Neuronal stem cell (in vitro differentiated cells): ENCODE data around the gene F11R.
"Not testable (repeated sequence)": the region's sequence is repeated elsewhere in the genome, so short reads cannot be mapped to it uniquely, and the experiment has no call there.

Experiments
- DNase-seq: peaks from one replicate; pipeline ENCODE4 v3.0.0-alpha.2; 2013; ENCODE audit warnings: low spot score
- H2AFZ ChIP-seq: one replicate; pipeline ENCODE4 v1.6.1; 2013; ENCODE audit warnings: mild to moderate bottlenecking, low read length, inconsistent platforms
- H2AK5ac ChIP-seq: 2 replicates; pipeline ENCODE4 v1.6.1; 2013; ENCODE audit warnings: low read depth, mild to moderate bottlenecking, inconsistent platforms, low read length, moderate library complexity, mixed read lengths
- H2BK120ac ChIP-seq: 2 replicates; pipeline ENCODE4 v1.6.1; 2013; ENCODE audit warnings: low read depth, mild to moderate bottlenecking, inconsistent platforms, low read length, moderate library complexity, mixed read lengths
- H2BK12ac ChIP-seq: one replicate; pipeline ENCODE4 v1.6.1; 2013; ENCODE audit warnings: low read length, inconsistent platforms
- H2BK15ac ChIP-seq: 2 replicates; pipeline ENCODE4 v1.6.1; 2013; ENCODE audit warnings: mild to moderate bottlenecking, low read length, inconsistent platforms, mixed read lengths
- H2BK5ac ChIP-seq: one replicate; pipeline ENCODE4 v1.6.1; 2013; ENCODE audit warnings: inconsistent platforms, mild to moderate bottlenecking, low read length, moderate library complexity
- H3K14ac ChIP-seq: one replicate; pipeline ENCODE4 v1.6.1; 2013; ENCODE audit warnings: low read length, inconsistent platforms
- H3K18ac ChIP-seq: 2 replicates; pipeline ENCODE4 v1.6.1; 2013; ENCODE audit warnings: low read length, inconsistent platforms
- H3K23ac ChIP-seq: 2 replicates; pipeline ENCODE4 v1.6.1; 2013; ENCODE audit warnings: low read depth, mild to moderate bottlenecking, mixed read lengths, low read length, inconsistent platforms; ENCODE audit not compliant: poor library complexity
- H3K27ac ChIP-seq: replicated peaks from 3 replicates; pipeline ENCODE4 v1.5.1; 2013; ENCODE audit warnings: low read length, inconsistent platforms
- H3K27me3 ChIP-seq, 3 experiments: 2 replicates each; pipeline ENCODE4 v1.6.1; 2013; ENCODE audit warnings: low read length in 3 of 3, mild to moderate bottlenecking in 2 of 3, inconsistent platforms in 1 of 3, low read depth in 1 of 3, mixed read lengths in 1 of 3, moderate library complexity in 1 of 3; ENCODE audit not compliant: control insufficient read depth in 3 of 3, insufficient read depth in 3 of 3
- H3K36me3 ChIP-seq, 2 donors: replicated peaks in 1 of 2; 2 replicates each; pipeline ENCODE4 v1.6.1; 2013; ENCODE audit warnings: low read length in 2 of 2; ENCODE audit not compliant: control insufficient read depth in 2 of 2, insufficient read depth in 2 of 2
- H3K4ac ChIP-seq: 2 replicates; pipeline ENCODE4 v1.6.1; 2013; ENCODE audit warnings: inconsistent platforms, mild to moderate bottlenecking, low read length, moderate library complexity
- H3K4me1 ChIP-seq, 2 donors: 1 replicate in 1 of 2; 2 replicates in 1 of 2; pipeline ENCODE4 v1.6.1; 2013; ENCODE audit warnings: low read length in 2 of 2, low read depth in 1 of 2; ENCODE audit not compliant: control insufficient read depth in 2 of 2, insufficient read depth in 1 of 2
- H3K4me2 ChIP-seq: one replicate; pipeline ENCODE4 v1.6.1; 2013; ENCODE audit warnings: mild to moderate bottlenecking, low read length, inconsistent platforms; ENCODE audit not compliant: insufficient read depth, poor library complexity, severe bottlenecking
- H3K4me3 ChIP-seq, 2 donors: 2 replicates each; pipeline ENCODE4 v1.5.1; 2013; ENCODE audit warnings: low read length in 2 of 2, mild to moderate bottlenecking in 2 of 2, inconsistent platforms in 1 of 2, moderate library complexity in 1 of 2
- H3K79me1 ChIP-seq: one replicate; pipeline ENCODE4 v1.6.1; 2013; ENCODE audit warnings: low read depth, mild to moderate bottlenecking, inconsistent platforms, low read length, moderate library complexity
- H3K9ac ChIP-seq: one replicate; pipeline ENCODE4 v1.6.1; 2013; ENCODE audit warnings: mild to moderate bottlenecking, low read depth, low read length, inconsistent platforms; ENCODE audit not compliant: poor library complexity
- H3K9me3 ChIP-seq, 2 donors: replicated peaks in 1 of 2; 2 replicates each; pipeline versions ENCODE3 to v1.6.1; 2013; ENCODE audit warnings: low read length in 2 of 2, mild to moderate bottlenecking in 2 of 2, inconsistent platforms in 1 of 2, low read depth in 1 of 2, mixed read lengths in 1 of 2, moderate library complexity in 1 of 2; ENCODE audit not compliant: control insufficient read depth in 2 of 2, insufficient read depth in 1 of 2
- H4K8ac ChIP-seq: one replicate; pipeline ENCODE4 v1.6.1; 2013; ENCODE audit warnings: low read depth, mild to moderate bottlenecking, inconsistent platforms, low read length, moderate library complexity
- H4K91ac ChIP-seq: one replicate; pipeline ENCODE4 v1.6.1; 2013; ENCODE audit warnings: low read length, low read depth, mild to moderate bottlenecking, inconsistent platforms; ENCODE audit not compliant: poor library complexity
- WGBS, 2 donors: extraction: QIAGEN DNeasy Blood & Tissue Kit; methylation state at CpG; one replicate each; pipeline ENCODE4 v1.1.7; 2013; ENCODE audit warnings: missing lambda C conversion rate in 2 of 2, mixed read lengths in 1 of 2; ENCODE audit not compliant: insufficient read length in 2 of 2, insufficient replicate concordance in 1 of 2; ENCODE audit errors: extremely low coverage in 2 of 2; 5-methylcytosine and 5-hydroxymethylcytosine counted together

Gene F11R

DNA sequence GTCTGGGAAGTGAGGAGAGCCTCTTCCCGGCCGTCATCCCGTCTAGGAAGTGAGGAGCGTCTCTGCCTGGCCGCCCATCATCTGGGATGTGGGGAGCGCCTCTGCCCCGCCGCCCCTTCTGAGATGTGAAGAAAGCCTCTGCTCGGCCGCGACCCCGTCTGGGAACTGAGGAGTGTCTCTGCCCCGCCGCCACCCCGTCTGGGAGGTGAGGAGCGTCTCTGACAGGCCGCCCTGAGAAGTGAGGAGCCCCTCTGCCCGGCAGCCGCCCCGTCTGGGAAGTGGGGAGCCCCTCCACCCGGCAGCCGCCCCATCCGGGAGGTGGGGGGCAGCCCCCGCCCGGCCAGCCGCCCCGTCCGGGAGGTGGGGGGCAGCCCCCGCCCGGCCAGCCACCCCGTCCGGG is 8.5 kb upstream of the F11R start:
- not testable (repeated sequence) for H2AFZ ChIP-seq, H4K8ac ChIP-seq, H3K4ac ChIP-seq, H3K4me2 ChIP-seq, H3K79me1 ChIP-seq, H2BK12ac ChIP-seq, H3K9ac ChIP-seq, DNase-seq, H2BK5ac ChIP-seq, H3K27ac ChIP-seq, H2BK120ac ChIP-seq, H3K36me3 ChIP-seq, H3K14ac ChIP-seq, H3K27me3 ChIP-seq, H2BK15ac ChIP-seq, H3K18ac ChIP-seq, H4K91ac ChIP-seq, H3K23ac ChIP-seq, H3K4me3 ChIP-seq, H3K4me1 ChIP-seq, H2AK5ac ChIP-seq, H3K9me3 ChIP-seq
- WGBS, 2 donors = no CpG with 5 or more reads among the region's 32 CpGs

- H3K4me2 ChIP-seq, H3K36me3 ChIP-seq, H3K4ac ChIP-seq, H3K4me3 ChIP-seq, H3K4me1 ChIP-seq, H2BK15ac ChIP-seq, H4K8ac ChIP-seq, H3K23ac ChIP-seq, H2BK12ac ChIP-seq, H3K14ac ChIP-seq, H2AK5ac ChIP-seq, H2BK5ac ChIP-seq, H3K9me3 ChIP-seq, DNase-seq, H3K27ac ChIP-seq, H4K91ac ChIP-seq, H3K18ac ChIP-seq, H2AFZ ChIP-seq, H3K9ac ChIP-seq, H3K79me1 ChIP-seq, H2BK120ac ChIP-seq: not testable (repeated sequence)
- peaks cover 0 to 11% (median 0%) of the 10 kb centered on the region in 3 experiments for H3K27me3 ChIP-seq
- WGBS, 2 donors = no CpG with 5 or more reads among the region's 1 CpG
These were observed 6.0 kb upstream of the F11R start for GRCh38 chr1:161026954-161027353.

- not testable (repeated sequence) for H3K4me2 ChIP-seq
These were observed 1.5 kb upstream of the F11R start for GRCh38 chr1:161022432-161022831.

GRCh38 chr1:161021970-161022353 is 1.0 kb upstream of the F11R start:
- H3K4me3 ChIP-seq = no peak overlapping the region

More at GRCh38 chr1:161022432-161022831, 1.5 kb upstream of the F11R start:
- not testable (repeated sequence) for H3K9me3 ChIP-seq, H3K23ac ChIP-seq, H3K9ac ChIP-seq, H4K8ac ChIP-seq, H2BK120ac ChIP-seq, H2BK5ac ChIP-seq, H2AK5ac ChIP-seq, H2BK15ac ChIP-seq, H3K79me1 ChIP-seq, H3K4ac ChIP-seq, H3K27ac ChIP-seq, H3K18ac ChIP-seq, DNase-seq, H3K4me1 ChIP-seq, H4K91ac ChIP-seq, H2BK12ac ChIP-seq, H2AFZ ChIP-seq, H3K36me3 ChIP-seq, H3K4me3 ChIP-seq, H3K14ac ChIP-seq
- H3K27me3 ChIP-seq = peaks cover 0 to 42% (median 0%) of the 10 kb centered on the region in 3 experiments
- WGBS, 2 donors = no CpG with 5 or more reads among the region's 12 CpGs

More at GRCh38 chr1:161021970-161022353, 1.0 kb upstream of the F11R start:
- WGBS, 2 donors = no CpG with 5 or more reads among the region's 2 CpGs
- no peak overlapping the region for H3K23ac ChIP-seq
- H3K9ac ChIP-seq = no peak overlapping the region
- no peak overlapping the region for H2BK12ac ChIP-seq
- H3K27me3 ChIP-seq = peaks cover 0 to 42% (median 0%) of the 10 kb centered on the region in 3 experiments
- no peak overlapping the region for H2BK15ac ChIP-seq
- H3K14ac ChIP-seq = no peak overlapping the region
- H3K27ac ChIP-seq = no peak overlapping the region
- H2BK120ac ChIP-seq = no peak overlapping the region
- no peaks in the 10 kb centered on the region for H3K36me3 ChIP-seq
- no peak overlapping the region for H2BK5ac ChIP-seq
- H3K9me3 ChIP-seq = no peaks in the 10 kb centered on the region
- no peak overlapping the region for H2AK5ac ChIP-seq
- no peak overlapping the region for H3K18ac ChIP-seq
- no peak overlapping the region for H3K4me2 ChIP-seq
- H3K79me1 ChIP-seq = no peaks in the 10 kb centered on the region
- H3K4ac ChIP-seq = no peak overlapping the region
- no peak overlapping the region for H4K8ac ChIP-seq
- no peak overlapping the region for H2AFZ ChIP-seq
- H3K4me1 ChIP-seq = peaks cover 6 to 8% of the 10 kb centered on the region in 2 donors
- DNase-seq = no peak
- H4K91ac ChIP-seq = no peak overlapping the region
